Measurements from ENCODE around the gene RNF144A. TPM values are rescaled to one million over a fixed set of nuclear protein-coding genes. Genes with fewer than 3 reads are reported as not detected.

The RNF144A gene
- total and polyA plus RNA-seq, 2 experiments from 2014 or later = 2.8 to 14.7 TPM

GRCh38 chr2:6916736-6917070 lies 509 bp upstream of the RNF144A start:
- peaks cover 4% of the 10 kb centered on the region for H3K36me3 Mint-ChIP-seq (ENCODE audit: low read depth)
- peaks cover 30% of the 10 kb centered on the region for H3K4me1 Mint-ChIP-seq
- H3K36me3 ChIP-seq (ENCODE audit: insufficient read depth) = no peaks in the 10 kb centered on the region
- ATAC-seq (peak; percentile 42), DNase-seq (ENCODE audit: low spot score) (peak; percentile 57)
- H3K9me3 Mint-ChIP-seq = peaks cover 9% of the 10 kb centered on the region; the same call in 2 of the 3 replicates
- H3F3A ChIP-seq (replicated peaks; ENCODE audit: low read depth) = no peaks in the 10 kb centered on the region
- H3K79me2 ChIP-seq (replicated peaks; ENCODE audit: insufficient read depth) = peaks cover 4% of the 10 kb centered on the region; the same call in 1 of the 2 replicates
- H2AFZ ChIP-seq = peak overlapping the region; percentile 90; the same call in 1 of the 2 replicates
- peaks cover 8% of the 10 kb centered on the region for H3K4me1 ChIP-seq (ENCODE audit: insufficient read depth)
- no peaks in the 10 kb centered on the region for H3K9me2 ChIP-seq (ENCODE audit: insufficient read depth)
- peak overlapping the region; percentile 67 for H3K4me3 ChIP-seq
- H3K27me3 ChIP-seq (ENCODE audit: insufficient read depth) = peaks cover 28% of the 10 kb centered on the region
- H3K4me3 Mint-ChIP-seq = peak overlapping the region; percentile 73
- H3K4me2 ChIP-seq = peak overlapping the region; percentile 78
- H3K27me3 Mint-ChIP-seq (ENCODE audit: insufficient read depth, low read depth, poor library complexity) = peaks cover 11% of the 10 kb centered on the region
- TF ChIP-seq ZNF331 (CRISPR knock-in tag; IDR thresholded peaks at IDR 0.05; ENCODE audit: low read depth) = no peak
- H3K27ac ChIP-seq (ENCODE audit: low read depth) = no peak overlapping the region
- H3K27ac Mint-ChIP-seq = no peak overlapping the region
- H4K20me1 ChIP-seq (replicated peaks; ENCODE audit: insufficient read depth) = no peaks in the 10 kb centered on the region

- DNase-seq (ENCODE audit: low spot score) = peak; percentile 49
- peaks cover 11% of the 10 kb centered on the region for H3K27me3 Mint-ChIP-seq (ENCODE audit: insufficient read depth, low read depth, poor library complexity)
- Histone ChIP-seq H3K9me2 (ENCODE audit: insufficient read depth) (no peaks in the 10 kb centered on the region), H4K20me1 (replicated peaks; ENCODE audit: insufficient read depth) (no peaks in the 10 kb centered on the region), H3K27me3 (ENCODE audit: insufficient read depth) (peaks cover 28% of the 10 kb centered on the region), H3K4me2 (peak overlapping the region; percentile 83), H2AFZ (peak overlapping the region; percentile 94), H3K4me1 (ENCODE audit: insufficient read depth) (peaks cover 8% of the 10 kb centered on the region), H3K27ac (ENCODE audit: low read depth) (no peak overlapping the region), H3K36me3 (ENCODE audit: insufficient read depth) (no peaks in the 10 kb centered on the region), H3K79me2 (replicated peaks; ENCODE audit: insufficient read depth) (peaks cover 7% of the 10 kb centered on the region; the same call in 1 of the 2 replicates), H3K4me3 (peak overlapping the region; percentile 67), H3F3A (replicated peaks; ENCODE audit: low read depth) (no peaks in the 10 kb centered on the region)
- H3K27ac Mint-ChIP-seq = no peak overlapping the region
- peaks cover 9% of the 10 kb centered on the region; the same call in 2 of the 3 replicates for H3K9me3 Mint-ChIP-seq
- ATAC-seq = peak; percentile 37
- no peak for TF ChIP-seq ETS1 (IDR thresholded peaks at IDR 0.05)
- TF ChIP-seq ZNF462 (CRISPR knock-in tag; IDR thresholded peaks at IDR 0.05) = no peak
- TF ChIP-seq JUNB (IDR thresholded peaks at IDR 0.05; ENCODE audit: unreplicated experiment) = no peak
- TF ChIP-seq REST (IDR thresholded peaks at IDR 0.05; ENCODE audit: unreplicated experiment) = no peak
- no peak for TF ChIP-seq ZNF114 (CRISPR knock-in tag; IDR thresholded peaks at IDR 0.05)
- no peak for TF ChIP-seq STAT1 (IDR thresholded peaks at IDR 0.05; ENCODE audit: unreplicated experiment)
- TF ChIP-seq CREB1 (CRISPR knock-in tag; IDR thresholded peaks at IDR 0.05; ENCODE audit: low read depth) = no peak
- TF ChIP-seq NANOG (IDR thresholded peaks at IDR 0.05; ENCODE audit: borderline replicate concordance) = no peak
- H3K4me3 Mint-ChIP-seq = peak overlapping the region; percentile 64
- H3K4me1 Mint-ChIP-seq = peaks cover 31% of the 10 kb centered on the region
- H3K36me3 Mint-ChIP-seq (ENCODE audit: low read depth) = peaks cover 4% of the 10 kb centered on the region
These were observed 679 bp downstream of the RNF144A start for GRCh38 chr2:6917761-6918421.
